Measurements from ENCODE around the gene LPAR3.

DNA sequence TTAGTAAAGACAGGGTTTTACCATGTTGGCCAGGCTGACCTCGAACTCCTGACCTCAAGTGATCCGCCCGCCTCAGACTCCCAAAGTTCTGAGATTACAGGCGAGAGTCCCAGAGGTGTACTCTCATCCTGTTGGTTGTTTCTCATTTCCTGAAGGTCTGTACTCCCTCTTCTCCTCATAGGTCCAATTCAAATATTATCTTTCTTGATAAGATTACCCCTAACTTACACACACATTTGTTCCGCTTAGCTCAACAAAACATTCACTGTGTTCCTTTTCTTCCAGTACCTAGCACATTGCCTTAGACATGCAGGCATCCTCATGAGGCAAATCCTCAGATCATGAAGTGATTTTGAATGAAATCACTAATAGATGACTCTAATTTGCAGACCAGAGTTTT lies 130.3 kb downstream of the LPAR3 start:
- TF ChIP-seq HIC1 (tag by site-specific recombination; IDR thresholded peaks at IDR 0.05): no peak
- no peak for TF ChIP-seq CTCF (tag by site-specific recombination; IDR thresholded peaks at IDR 0.05)
- no peak for TF ChIP-seq ZNF114 (tag by site-specific recombination; IDR thresholded peaks at IDR 0.05)
- no peak for TF ChIP-seq ZNF23 (tag by site-specific recombination; IDR thresholded peaks at IDR 0.05; ENCODE audit: borderline replicate concordance)
- TF ChIP-seq, protein P1, sequence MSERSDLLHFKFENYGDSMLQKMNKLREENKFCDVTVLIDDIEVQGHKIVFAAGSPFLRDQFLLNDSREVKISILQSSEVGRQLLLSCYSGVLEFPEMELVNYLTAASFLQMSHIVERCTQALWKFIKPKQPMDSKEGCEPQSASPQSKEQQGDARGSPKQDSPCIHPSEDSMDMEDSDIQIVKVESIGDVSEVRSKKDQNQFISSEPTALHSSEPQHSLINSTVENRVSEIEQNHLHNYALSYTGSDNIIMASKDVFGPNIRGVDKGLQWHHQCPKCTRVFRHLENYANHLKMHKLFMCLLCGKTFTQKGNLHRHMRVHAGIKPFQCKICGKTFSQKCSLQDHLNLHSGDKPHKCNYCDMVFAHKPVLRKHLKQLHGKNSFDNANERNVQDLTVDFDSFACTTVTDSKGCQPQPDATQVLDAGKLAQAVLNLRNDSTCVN (tag by site-specific recombination; optimal IDR thresholded peaks at IDR 0.05): no peak
- no peak for TF ChIP-seq ZBTB8A (tag by site-specific recombination; IDR thresholded peaks at IDR 0.05)
- no peak for TF ChIP-seq ZNF112 (tag by site-specific recombination; IDR thresholded peaks at IDR 0.05)
- TF ChIP-seq ZNF416 (tag by site-specific recombination; IDR thresholded peaks at IDR 0.05): no peak
- no peak for TF ChIP-seq ZSCAN5A (tag by site-specific recombination; IDR thresholded peaks at IDR 0.05)
- TF ChIP-seq HOXC10 (CRISPR knock-in tag; IDR thresholded peaks at IDR 0.05): no peak
- no peak for TF ChIP-seq REST (tag by site-specific recombination; IDR thresholded peaks at IDR 0.05)
